GM18505 (cell line): ENCODE data around the gene KCNN3.

ENCODE experiments used
- ATAC-seq: cut with Tn5 transposase; IDR thresholded peaks from one replicate; pipeline ENCODE4 v1.9.1; 2021; ENCODE audit not compliant: unreplicated experiment
- POLR2A ChIP-seq: IDR thresholded peaks from 4 replicates; pipeline ENCODE4 v1.6.1; 2011; ENCODE audit warnings: borderline replicate concordance; ENCODE audit not compliant: insufficient read depth, insufficient read length; ENCODE audit errors: extremely low read depth

KCNN3 gene

DNA sequence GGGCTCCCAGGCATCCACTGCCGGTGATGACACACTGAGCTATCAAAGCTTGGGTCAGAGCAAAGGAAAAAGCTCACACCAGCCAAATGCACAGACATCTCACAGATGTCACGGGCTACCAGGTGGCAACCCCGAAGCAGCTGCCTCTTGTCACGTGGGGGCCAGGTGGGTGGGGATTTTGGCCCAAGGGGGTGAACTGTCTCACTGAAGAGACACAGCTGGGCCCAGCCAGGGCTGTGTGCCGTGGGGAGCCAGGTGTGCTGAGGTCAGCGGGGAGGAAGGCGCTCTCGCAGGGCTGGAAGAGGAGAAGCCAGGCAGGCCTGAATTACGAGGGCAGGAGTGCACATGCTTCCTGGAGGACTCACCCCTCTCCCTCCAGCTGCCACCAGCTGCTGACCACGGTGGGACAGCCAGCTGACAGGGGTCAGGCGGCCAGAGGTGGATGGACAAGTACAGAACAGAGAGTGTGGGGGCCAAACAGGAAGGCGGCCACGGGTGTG is 32.4 kb downstream of the KCNN3 start:
- ATAC-seq: peak; percentile 58
- no peak for TF ChIP-seq POLR2A

DNA sequence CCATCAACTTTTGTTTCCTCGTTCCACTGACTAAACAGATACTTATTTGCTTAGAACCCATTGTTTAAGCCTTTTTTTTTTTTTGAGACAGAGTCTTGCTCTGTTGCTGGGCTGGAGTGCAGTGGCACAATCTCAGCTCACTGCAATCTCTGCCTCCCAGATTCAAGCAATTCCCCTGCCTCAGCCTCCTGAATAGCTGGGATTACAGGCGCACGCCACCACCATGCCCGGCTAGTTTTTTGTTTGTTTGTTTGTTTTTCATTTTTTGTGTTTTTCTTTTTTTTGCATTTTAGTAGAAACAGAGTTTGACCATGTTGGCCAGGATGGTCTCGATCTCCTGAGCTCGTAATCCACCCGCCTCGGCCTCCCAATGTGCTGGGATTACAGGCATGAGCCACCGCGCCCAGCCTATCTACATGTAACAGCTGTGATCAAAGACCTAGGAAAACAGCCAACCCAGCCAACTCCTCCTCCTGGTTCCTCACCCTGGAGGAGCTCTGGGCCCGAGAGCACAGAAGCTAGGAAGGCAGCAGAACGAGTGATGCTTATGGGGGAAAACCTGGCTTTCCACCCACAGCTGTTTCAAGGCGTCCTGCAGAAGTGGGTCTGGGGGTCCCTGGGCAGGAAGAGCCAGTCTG is 32.9 kb downstream of the KCNN3 start:
- no peak for TF ChIP-seq POLR2A
- no peak for ATAC-seq

DNA sequence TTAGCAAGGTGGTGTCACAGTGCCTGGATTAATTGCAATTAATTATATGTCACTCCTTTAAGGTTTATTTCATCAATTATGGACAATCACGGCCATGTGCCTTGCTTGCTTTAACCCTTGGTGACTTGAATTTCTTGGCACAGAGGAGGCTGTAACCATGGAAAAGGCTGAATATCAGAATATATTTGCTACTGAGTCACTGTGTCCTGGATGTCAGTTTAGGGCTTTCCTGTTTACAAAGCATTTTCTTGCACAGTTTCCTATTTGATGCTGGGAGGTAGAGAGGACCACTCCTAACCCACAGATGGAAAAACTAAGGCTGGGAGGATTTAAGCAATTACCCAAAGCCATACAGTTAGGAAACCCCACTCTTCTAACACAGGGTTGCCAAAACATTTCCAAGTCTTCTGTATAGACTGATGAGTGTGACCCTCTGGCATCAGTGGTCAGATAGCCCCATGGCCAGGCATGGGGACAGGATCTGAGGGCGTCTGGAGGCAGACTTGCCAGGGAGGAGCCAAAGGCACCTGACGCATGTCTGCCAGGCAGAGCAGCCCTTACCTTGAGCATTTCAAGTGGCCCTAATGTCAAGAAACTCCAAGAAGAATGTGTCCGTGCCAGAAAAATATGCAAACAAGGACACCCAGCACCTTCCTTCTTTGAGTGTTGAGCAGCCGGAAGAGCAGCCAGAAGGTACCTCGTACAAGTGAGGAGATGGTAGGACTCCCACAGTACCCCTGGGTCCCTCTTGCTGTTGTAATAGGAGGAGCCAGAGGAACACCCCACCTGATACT is 34.4 kb downstream of the KCNN3 start:
- no peak for ATAC-seq
- no peak for TF ChIP-seq POLR2A

DNA sequence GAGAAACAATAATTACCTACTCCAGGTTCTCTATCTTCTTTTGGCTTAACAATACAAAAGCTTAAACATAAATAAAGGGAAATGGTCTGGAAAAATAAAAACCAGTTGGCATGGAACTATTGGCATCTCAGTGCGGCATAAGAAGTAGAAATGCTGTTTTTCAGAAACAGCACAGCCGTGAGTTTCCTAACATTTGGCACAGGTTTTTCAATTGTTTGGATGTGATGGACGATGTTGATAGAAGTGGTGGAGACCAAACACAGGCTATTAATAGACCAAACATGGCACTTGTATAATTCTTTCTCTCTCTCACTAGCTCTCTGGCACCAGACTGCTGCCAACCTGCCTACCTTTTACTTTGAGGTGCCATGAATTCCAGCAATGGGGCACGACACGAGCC is 36.2 kb downstream of the KCNN3 start:
- no peak for TF ChIP-seq POLR2A
- no peak for ATAC-seq

DNA sequence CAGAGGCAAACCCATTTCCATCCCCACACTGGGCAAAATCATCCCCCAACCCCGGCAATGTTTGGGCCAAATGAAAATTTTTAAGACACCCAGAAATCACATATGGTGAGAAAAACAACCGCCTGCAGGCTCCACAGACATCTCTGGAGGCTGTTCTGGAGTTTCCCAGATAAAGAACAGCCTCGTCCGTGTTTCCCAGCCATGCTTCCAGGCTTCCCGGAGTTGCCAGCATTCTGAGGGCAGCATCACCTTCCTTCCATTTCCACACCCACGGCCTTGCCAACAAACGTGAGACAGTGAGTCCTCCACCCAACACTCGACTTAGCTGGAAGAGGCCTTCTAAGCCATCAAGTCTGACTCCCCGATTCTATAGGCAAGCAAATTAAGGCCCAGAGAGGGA is 36.9 kb downstream of the KCNN3 start:
- no peak for ATAC-seq
- no peak for TF ChIP-seq POLR2A

DNA sequence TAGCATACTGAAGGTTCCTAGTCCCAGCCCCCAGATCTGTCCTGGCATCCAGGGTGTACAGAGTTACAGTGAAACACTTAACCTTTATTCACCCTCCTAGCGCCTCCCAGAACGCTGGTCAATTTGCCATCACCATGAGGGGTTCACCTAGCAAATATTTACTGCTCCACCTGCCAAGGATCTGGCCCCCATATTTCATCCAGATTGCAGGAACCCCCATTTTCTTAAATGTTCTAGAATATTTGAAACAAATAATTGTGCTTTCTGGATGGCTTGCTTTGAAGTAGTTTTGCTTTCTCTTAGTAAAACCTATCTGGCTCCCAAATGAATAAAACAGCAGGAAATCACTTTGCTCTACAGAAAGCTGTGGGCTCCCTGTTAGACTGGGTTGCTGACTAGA is 37.7 kb downstream of the KCNN3 start:
- TF ChIP-seq POLR2A: no peak
- ATAC-seq: no peak

DNA sequence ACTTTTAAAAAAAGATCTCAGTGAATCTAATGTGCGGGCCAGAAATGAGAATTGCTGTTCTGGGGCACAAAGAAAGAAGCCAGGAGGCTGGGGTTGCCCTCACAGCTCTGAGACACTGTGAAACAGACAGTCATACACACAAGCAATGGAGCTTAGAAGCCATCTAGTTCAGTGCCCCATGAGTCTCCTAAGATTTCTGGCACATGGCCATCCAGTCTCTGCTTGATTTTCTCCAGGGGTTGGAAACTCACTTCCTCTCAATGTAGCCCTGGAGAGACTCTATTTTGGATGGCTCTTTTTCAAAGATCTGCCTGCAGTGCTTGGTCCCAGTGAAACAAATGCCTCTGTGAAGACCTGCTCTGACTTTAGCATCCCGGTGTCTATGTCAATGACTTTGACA is 38.6 kb downstream of the KCNN3 start:
- ATAC-seq: no peak
- TF ChIP-seq POLR2A: no peak

DNA sequence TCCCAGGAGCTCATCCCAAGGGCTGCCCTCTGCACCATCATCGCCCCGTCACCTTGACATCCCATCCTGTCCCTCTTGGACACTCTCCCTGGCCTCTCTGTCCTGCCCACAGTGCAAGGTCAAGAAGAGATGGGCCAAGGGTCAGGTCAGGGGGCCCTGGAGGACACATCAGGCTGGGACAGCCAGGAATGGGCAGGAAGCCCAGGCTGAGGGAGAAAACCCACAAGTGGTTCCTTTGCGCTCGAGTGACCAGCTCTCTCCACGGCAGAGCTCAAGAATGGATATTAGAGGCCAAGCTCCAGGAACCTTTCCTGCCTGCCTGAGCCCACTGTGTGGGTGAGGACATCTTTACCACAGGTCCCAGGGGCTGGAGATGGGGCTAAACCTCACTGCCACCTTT is 41.0 kb downstream of the KCNN3 start:
- no peak for TF ChIP-seq POLR2A
- ATAC-seq: no peak

DNA sequence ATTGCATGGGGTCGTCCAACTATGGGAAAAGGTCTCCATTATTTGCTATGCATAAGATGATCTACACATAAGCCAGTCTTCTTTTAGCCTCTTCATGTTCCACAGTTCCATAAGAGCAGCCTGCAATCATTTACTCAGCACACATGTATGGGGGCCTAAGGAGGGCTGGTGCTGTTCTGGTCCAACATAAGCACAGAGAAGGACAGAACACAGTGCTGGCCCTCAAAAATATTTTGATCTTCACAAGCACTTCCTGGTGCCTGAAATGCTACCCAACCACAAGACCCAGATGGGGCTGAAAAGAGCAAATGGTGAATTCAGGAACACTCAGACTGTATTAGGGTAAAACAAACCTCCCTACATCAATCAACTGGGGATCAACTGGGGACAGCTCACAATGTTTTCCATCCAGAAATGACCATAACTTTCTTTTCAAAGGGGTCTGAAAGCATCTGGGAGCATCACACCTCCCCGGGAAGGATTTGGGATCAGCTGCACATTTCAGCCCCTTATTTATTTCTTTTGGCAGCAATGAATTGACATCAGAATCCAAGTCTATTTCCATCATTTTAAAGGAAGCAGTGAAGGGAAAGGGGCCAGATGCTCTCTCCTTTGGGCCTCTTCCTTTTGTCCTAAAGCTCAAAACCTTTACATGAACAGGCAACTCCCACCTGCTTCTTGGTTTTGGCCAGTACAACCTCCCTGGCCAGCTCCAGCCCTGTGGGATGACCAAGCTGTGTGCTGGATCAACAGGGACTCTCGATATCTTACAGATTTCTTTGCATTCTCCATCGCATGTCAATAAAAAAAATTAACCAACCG is 45.7 kb downstream of the KCNN3 start:
- ATAC-seq: no peak
- TF ChIP-seq POLR2A: no peak

DNA sequence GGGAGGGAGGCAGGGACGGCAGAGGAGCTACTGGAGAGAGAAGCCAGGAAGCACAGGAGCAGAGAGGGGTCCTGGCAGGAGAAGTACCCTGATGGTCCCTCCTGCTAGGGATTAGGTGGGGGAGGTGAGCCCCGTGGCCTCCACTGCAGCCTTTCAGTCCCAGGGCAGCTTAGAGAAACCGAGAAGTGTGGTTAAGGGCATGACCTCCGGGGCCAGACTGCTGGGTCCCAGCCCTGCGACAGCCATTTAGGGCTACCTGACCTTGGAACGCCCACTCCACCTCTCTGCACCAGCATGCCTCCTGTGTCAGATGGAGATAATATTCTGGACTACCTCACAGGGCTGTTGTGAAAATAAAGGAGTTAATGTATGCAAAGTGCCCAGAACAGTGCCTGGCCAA is 47.4 kb downstream of the KCNN3 start:
- ATAC-seq: no peak
- no peak for TF ChIP-seq POLR2A

DNA sequence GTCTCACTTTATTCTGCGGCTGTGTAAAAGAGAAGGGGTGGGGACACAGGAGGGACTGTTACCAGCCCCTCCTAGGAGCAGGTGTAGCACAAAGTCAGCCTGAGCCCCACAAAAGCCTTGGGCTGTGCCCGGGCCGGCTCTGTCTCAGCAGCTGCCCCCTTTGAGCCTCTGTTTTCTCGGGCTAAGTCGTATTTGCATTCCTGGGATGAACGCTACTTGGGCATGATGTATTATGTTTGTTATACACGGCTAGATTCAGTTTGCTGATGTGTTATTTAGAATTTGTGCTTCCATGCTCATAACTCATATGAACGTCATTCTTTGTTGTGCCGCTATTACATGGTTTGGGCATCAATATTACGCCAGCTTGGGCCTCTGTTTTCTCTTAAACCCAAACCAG is 47.8 kb downstream of the KCNN3 start:
- TF ChIP-seq POLR2A: no peak
- ATAC-seq: no peak

DNA sequence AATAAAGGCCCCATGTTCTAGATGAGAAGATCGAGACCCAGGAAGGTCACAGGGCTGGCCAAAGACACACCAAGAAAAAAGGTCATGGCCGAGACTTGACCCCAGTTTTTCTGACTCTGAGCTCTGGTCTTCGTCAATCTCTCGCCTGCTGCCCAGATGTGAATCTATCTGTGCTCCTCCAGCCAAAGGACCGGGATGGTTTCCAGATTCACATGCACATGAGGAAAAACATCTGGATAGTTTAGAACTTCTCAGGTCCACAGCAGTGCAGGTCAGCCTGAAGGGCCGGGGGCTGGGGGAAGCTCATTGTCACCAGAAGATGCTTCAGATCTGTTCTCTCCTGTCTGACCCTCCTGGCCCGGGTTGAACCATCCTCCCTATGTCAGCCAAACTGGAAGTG is 49.0 kb downstream of the KCNN3 start:
- no peak for TF ChIP-seq POLR2A
- ATAC-seq: no peak

DNA sequence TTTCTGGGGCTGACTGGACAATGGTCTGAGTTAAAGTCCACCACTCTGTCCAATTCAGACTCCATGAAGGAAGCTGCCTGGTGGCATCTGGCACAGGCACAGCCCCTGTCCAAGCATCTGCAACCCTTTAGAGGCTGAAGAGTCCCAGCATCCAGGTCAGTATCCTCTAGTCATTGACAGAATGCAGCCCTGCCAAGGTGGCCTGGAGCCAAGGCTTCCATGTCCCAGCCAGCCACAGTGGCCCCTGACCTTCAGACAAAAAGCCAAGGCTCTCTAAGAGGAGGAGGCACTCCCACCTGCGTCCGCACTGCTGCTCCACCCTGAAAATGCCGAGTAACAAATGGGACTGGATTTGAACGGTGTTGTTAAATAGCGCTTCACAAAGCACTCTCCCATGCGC is 49.4 kb downstream of the KCNN3 start:
- no peak for TF ChIP-seq POLR2A
- ATAC-seq: no peak
